Posterior vena cava (tissue), 2 donors: ENCODE data around the gene OTUD1. TPM values are rescaled to one million over a fixed set of nuclear protein-coding genes. Genes with fewer than 3 reads are reported as not detected.
"Not testable (repeated sequence)": the region's sequence is repeated elsewhere in the genome, so short reads cannot be mapped to it uniquely, and the experiment has no call there.

Source experiments
- DNase-seq: peaks from one replicate; pipeline ENCODE4 v3.0.0-alpha.2; 2020; ENCODE audit warnings: low spot score
- intact Hi-C, 2 donors: fragments of 100-400 bp; cut with DNase I; formaldehyde crosslinking; loops; one replicate each; pipeline versions ENCODE4 v1.14.1 to v1.14.2; 2022 to 2023
- long read RNA-seq, 2 donors: library from polyadenylated mRNA; unstranded; transcript quantifications; one replicate each; pipeline ENCODE4 v2.0.0, GENCODE V29; 2020 to 2021
- total RNA-seq, 2 donors: library from RNA; stranded (reverse); fragmentation: NEBNext Ultra II Directional; extraction: Animal tissue kit (Norgen Biotek cat#: 25700); gene quantifications; one replicate each; pipeline ENCODE4 v1.2.1, GENCODE V29; 2021
- donor health status: DM: yes; HTN: yes; CAD: no.
- donor health status: DM: yes; HTN: yes; CAD: no.

OTUD1 gene
- total RNA-seq, result 10 to 100 TPM; 11.2 to 16.9 TPM
- long read RNA-seq, donor 1, transcript OTUD1-201 (1 exons, 2,933 nt), result major isoform, 14 of 14 reads
- long read RNA-seq, donor 1, partial matches to known transcripts, result 0 of 14 reads
- long read RNA-seq, donor 1, other reads (novel, unspliced or antisense), result 0 of 14 reads
- long read RNA-seq, donor 2, partial matches to known transcripts, result 0 of 1 reads
- long read RNA-seq, donor 2, other reads (novel, unspliced or antisense), result 0 of 1 reads

GRCh38 chr10:23438547-23439451, at the start of gene OTUD1:
Gene OTUD1 (plus strand): TSS chr10:23439075. CDS start chr10:23439458, 383 bp downstream.
- DNase-seq, result peak; percentile 99
- intact Hi-C loops, result no loop called here

- intact Hi-C loops, DNase-seq: not testable (repeated sequence)
Observed at GRCh38 chr10:23390408-23390807, 48.5 kb upstream of the OTUD1 start.

GRCh38 chr10:23390809-23391208, 48.1 kb upstream of the OTUD1 start:
- intact Hi-C loops, result no loop called here
- no peak for DNase-seq

GRCh38 chr10:23391821-23392220, 47.1 kb upstream of the OTUD1 start:
- intact Hi-C loops, result no loop called here
- no peak for DNase-seq

GRCh38 chr10:23395017-23395416, 43.9 kb upstream of the OTUD1 start:
- intact Hi-C loops, result no loop called here
- no peak for DNase-seq

- intact Hi-C loops, result no loop called here
- DNase-seq, result no peak
Observed at GRCh38 chr10:23396695-23397094, 42.2 kb upstream of the OTUD1 start.

- intact Hi-C loops, result no loop called here
- DNase-seq, result no peak
Observed at GRCh38 chr10:23399701-23400144, 39.2 kb upstream of the OTUD1 start.

GRCh38 chr10:23402856-23403255, 36.0 kb upstream of the OTUD1 start:
- no peak for DNase-seq
- intact Hi-C loops, result no loop called here

- DNase-seq, result no peak
- intact Hi-C loops, result no loop called here
Observed at GRCh38 chr10:23403278-23403677, 35.6 kb upstream of the OTUD1 start.

GRCh38 chr10:23403719-23404118, 35.2 kb upstream of the OTUD1 start:
- no peak for DNase-seq
- intact Hi-C loops, result no loop called here

GRCh38 chr10:23404461-23404980, 34.4 kb upstream of the OTUD1 start:
- DNase-seq, result no peak
- intact Hi-C loops, result no loop called here

- intact Hi-C loops, result no loop called here
- DNase-seq, result no peak
Observed at GRCh38 chr10:23405540-23405939, 33.3 kb upstream of the OTUD1 start.

GRCh38 chr10:23406409-23406808, 32.5 kb upstream of the OTUD1 start:
- intact Hi-C loops, result no loop called here
- DNase-seq, result no peak

- intact Hi-C loops, result no loop called here
- no peak for DNase-seq
Observed at GRCh38 chr10:23408330-23408976, 30.4 kb upstream of the OTUD1 start.

GRCh38 chr10:23412223-23412622, 26.7 kb upstream of the OTUD1 start:
- DNase-seq, result no peak
- intact Hi-C loops, result no loop called here

- DNase-seq, result no peak
- intact Hi-C loops, result no loop called here
Observed at GRCh38 chr10:23413629-23414089, 25.2 kb upstream of the OTUD1 start.

GRCh38 chr10:23414658-23415057, 24.2 kb upstream of the OTUD1 start:
- intact Hi-C loops, result no loop called here

GRCh38 chr10:23417254-23417653, 21.6 kb upstream of the OTUD1 start:
- intact Hi-C loops, result no loop called here
- DNase-seq, result no peak

More at GRCh38 chr10:23414658-23415057, 24.2 kb upstream of the OTUD1 start:
- DNase-seq, result no peak

- DNase-seq, result no peak
- intact Hi-C loops, result no loop called here
Observed at GRCh38 chr10:23418051-23418681, 20.7 kb upstream of the OTUD1 start.
